Kidney glomerular epithelial cell (primary cell): ENCODE data around the gene DEFB125.
"Not testable (repeated sequence)": the region's sequence is repeated elsewhere in the genome, so short reads cannot be mapped to it uniquely, and the experiment has no call there.

Experiments
- DNase-seq: peaks from one replicate; lab custom pipeline; 2025; lab: John Stamatoyannopoulos, UW

DEFB125 gene, protein sequence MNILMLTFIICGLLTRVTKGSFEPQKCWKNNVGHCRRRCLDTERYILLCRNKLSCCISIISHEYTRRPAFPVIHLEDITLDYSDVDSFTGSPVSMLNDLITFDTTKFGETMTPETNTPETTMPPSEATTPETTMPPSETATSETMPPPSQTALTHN

DNA sequence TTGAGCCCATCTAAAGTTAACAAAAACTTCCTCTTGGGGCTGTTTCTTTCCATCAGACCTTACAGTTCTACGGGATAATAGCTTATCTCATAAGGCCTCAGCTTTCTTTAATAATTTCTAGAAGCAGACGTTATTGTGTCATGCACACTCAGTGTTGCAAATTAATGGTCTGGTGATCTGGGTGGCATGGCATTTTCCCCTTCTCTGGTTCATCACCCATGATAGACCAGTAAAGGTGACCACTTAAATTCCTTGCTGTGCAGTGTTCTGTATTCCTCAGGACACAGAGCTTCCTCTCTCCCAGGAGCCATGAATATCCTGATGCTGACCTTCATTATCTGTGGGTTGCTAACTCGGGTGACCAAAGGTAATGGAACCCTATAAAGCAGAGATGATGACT lies at the start of gene DEFB125:
DEFB125 (plus strand) TSS at position 272 of the 400 bp plus-strand sequence; CDS start at position 310, 38 bp downstream.
- DNase-seq, result no peak

DNA sequence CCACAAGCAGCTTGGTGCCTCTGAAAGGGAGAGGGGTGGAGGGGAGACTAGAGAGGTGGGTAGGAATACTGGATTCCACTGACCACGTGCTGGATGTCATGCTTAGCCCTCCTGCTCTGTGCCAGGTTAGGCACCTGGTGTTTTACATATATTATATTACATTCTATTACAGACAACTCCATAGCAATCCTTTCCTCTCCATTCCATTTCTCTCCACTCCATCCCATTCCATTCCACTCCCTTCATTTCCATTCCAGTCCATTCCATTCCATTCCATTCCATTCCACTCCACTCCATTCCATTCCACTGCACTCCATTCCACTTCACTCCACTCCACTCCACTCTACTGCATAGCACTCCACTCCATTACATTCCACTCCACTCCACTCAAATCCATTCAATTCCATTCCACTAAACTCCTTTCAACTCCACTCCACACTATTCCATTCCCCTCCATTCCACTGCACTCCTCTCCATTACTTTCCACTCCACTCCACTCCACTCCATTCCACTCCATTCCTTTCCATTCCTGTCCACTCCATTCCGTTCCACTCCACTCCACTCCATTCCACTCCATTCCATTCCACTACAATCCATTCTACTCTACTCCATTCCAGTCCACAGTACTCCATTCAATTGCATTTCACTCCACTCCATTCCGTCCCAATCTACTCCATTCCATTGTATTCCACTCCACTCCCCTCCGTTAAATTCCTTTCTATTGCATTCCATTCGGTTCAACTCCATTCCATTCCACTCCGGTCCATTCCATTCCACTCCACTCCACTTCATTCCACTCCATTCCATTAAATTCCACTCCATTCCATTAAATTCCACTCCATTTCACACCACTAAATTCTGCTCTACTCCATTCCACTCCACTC lies 27.2 kb upstream of the DEFB125 start:
- DNase-seq, result no peak

DNA sequence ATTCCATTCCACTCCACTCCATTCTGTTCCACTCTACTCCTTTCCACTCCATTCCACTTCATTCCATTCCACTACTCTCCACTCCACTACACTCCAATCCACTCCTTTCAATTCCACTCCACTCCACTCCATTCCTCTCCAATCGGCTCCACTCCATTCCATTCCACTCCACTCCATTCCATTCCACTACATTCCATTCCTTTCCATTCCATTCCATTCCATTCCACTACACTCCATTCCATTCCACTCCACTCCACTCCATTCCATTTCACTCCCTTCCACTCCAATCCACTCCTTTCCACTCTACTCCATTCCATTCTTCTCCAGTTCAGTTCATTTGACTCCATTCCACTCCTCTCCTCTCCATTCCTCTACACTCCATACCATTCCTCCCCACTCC lies 26.2 kb upstream of the DEFB125 start:
- DNase-seq, result no peak

DNA sequence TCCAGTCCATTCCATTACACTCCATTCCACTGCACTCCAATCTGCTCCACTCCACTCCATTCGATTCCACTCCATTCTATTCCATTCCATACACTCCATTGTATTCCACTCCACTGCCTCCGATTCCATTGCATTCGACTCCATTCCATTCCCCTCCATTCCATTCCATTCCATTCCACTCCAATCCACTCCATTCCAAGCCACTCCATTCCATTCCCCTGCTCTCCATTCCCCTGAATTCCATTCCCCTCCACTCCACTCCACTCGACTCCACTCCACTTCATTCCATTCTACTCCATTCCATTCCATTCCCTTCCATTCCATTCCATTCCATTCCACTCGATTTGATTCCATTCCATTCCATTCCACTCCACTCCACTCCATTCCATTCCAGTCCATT lies 25.7 kb upstream of the DEFB125 start:
- no peak for DNase-seq

DNA sequence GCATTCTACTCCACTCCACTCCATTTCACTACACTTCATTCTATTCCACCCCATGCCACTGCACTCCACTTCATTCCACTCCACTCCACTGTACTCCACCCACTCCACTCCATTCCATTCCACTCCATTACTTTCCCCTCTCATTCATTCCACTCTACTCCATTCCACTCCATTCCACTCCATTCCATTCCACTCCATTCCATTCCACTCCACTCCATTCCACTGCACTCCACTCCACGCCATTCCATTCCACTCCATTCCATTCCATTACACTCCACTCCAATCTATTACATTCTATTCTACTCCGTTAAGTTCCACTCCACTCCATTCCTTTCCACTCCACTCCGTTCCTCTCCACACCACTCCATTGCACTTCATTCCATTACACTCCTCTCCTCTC lies 25.0 kb upstream of the DEFB125 start:
- DNase-seq, result no peak

DNA sequence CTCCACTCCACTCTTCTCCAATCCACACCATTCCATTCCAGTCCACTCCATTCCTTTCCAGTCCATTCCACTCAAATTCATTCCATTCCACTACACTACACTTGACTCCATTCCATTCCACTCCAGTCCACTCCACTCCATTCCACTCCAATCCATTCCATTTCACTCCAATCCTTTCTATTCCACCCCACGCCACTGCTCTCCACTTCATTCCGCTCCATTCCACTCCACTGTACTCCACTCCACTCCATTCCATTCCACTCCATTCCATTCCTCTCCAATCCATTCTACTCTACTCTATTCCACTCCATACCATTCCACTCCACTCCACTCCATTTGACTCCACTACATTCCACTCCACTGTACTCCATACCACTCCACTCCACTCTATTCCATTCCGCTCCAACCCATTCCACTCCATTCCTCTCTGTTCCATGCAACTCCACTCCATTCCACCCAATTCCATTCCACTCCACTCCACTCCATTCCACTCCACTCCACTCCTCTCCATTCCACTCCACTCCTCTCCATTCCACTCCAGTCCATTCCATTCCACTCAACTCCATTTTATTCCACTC lies 23.4 kb upstream of the DEFB125 start:
- DNase-seq, result no peak

DNA sequence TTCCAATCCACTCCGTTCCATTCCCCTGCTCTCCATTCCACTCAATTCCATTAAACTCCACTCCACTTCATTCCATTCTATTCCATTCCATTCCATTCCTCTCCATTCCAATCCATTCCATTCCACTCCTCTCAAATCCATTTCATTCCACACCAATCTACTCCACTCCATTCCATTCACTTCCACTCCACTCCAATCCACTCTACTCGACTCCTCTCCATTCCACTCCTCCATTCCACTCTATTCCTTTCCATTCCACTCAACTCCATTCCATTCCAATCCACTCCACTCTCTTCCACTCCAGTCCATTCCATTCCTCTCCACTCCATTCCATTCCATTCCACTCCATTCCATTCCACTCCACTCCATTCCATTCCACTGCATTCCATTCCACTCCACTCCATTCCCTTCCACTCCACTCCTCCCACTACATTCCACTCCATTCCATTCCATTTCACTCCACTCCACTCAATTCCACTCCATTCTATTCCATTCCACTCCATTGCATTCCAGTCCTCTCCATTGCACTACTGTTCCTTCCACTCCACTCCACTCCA lies 22.6 kb upstream of the DEFB125 start:
- no peak for DNase-seq

DNA sequence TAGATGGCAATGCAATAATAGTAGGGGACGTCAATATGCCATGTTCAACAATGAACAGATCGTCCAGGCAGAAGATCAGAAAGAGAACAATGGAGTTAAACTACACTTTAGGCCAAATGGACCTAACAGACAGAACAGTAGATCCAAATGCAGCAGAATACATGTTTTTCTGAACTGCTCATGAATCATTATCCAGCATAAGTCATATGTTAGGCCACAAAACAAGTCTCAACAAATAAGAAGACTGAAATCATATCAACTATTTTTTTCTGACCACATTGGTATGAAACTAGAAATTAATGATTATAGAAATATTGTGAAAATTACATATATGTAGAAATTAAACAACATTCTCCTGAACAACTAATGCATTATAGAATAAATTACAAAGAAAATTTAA lies 10.2 kb upstream of the DEFB125 start:
- DNase-seq, result no peak

DNA sequence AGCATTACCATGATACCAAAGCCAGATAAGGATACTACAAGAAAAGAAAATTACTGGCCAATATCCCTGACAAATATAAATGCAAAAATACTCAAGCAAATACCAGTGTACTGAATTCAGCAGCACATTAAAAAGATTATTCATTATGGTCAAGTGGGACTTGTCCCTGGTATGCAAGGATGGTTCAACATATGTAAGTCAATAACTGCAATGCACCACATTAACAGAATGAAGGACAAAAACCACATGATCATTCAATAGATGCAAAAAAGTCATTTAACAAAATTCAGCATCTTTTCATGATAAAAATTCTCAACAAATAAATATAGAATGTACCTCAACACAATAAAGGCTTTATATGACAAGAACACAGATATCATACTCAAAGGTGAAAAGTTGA lies 9.1 kb upstream of the DEFB125 start:
- no peak for DNase-seq

DNA sequence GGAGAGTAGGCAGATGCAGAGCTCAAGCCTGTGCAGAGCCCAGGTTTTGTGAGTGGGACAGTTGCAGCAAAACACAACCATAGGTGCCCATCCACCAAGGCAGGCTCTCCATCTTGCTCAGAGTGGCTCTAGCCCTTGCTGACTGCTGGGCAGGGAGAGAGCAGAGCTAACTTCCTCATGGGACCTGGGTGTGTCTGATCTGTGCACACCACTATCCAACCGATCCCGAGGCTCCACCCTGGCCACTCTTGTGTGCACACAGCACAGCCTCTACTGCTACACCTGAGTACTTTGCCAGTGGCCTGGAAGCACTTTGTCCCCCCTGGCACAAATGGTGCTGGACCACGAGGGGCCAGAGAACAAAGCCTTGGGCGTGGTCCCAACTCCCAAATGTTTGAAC lies 7.9 kb upstream of the DEFB125 start:
- no peak for DNase-seq

DNA sequence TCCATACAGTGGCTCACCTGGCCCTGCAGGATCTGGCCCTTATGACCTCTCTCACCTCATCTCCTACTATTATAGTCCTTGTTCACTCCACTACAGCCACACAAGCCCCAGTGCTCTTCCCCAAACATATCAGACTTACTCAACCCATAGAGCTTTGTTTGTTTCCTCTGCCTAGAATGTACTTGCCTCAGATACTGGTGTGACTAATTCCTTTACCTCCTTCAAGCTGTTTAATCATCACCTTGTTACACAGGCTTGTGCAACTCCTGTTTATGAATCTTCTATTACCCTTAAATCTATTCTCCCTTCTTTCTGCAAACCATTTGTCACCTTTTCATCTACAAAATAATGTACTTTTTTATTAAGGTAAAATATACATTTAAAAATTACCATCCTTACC lies 3.2 kb downstream of the DEFB125 start:
- peak; percentile 72 for DNase-seq

DNA sequence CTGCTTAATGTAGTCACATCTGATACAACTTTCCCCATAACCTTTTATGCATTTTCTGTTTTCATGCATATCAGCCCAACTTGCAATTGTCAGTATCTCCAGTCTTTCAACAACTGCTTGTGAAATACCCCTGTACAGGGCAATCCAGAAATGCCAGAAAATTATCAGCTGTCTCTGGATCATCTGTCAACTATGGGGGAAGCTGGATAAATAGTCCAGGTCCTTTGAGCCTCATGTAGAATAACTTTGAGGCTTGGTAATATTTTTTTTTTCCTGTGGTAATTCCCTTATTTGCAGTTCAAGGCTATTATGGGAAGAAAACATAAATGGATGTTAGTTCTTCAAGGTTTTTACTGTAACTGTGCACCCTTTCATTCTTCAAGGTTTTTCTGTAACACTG lies 6.2 kb downstream of the DEFB125 start:
- no peak for DNase-seq

DNA sequence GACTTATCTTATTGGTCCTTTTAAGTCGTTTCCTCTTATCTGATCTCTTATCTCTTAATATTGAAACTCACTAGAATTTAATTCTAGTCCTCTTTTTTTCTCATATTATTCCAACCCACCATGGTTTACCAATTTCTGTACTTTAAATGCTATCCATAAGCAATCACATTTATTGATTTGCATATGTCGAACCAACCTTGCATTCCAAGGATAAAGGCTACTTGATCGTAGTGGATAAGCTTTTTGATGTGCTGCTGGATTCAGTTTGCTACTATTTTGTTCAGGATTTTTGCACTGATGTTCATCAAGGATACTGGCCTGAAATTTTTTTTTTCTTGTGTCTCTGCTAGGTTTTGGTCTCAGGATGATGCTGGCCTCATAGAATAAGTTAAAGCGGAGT lies 7.7 kb downstream of the DEFB125 start:
- DNase-seq, result no peak

DNA sequence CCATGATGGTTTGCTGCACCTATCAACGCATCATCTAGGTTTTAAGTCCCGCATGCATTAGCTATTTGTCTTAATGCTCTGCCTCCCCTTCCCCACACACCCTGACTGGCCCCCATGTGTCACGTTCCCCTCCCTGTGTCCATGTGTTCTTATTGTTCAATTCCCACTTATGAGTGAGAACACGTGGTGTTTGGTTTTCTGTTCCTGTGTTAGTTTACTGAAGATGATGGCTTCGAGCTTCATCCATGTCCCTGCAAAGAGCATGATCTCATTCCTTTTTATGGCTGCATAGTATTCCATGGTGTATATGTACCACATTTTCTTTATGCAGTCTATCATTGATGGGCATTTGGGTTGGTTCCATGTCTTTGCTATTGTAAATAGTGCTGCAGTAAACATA lies 10.2 kb downstream of the DEFB125 start:
- DNase-seq, result not testable (repeated sequence)

DNA sequence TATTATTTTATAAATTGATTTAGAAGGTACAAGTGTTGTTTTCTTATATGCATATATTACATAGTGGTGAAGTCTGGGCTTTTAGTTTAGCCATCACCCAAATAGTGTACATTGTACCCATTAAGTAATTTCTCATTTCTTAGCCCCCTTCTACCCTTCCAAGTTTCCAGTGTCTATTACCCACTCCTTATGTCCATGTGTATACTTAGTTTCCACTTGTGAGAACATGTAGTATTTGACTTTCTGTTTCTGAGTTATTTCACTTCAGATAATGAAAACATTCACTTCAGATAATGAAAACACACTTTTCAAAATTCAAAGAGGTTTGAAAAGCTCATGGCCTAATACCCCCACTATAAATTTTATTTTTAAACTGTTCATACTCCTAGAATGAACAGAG lies 14.5 kb downstream of the DEFB125 start:
- DNase-seq, result no peak

DNA sequence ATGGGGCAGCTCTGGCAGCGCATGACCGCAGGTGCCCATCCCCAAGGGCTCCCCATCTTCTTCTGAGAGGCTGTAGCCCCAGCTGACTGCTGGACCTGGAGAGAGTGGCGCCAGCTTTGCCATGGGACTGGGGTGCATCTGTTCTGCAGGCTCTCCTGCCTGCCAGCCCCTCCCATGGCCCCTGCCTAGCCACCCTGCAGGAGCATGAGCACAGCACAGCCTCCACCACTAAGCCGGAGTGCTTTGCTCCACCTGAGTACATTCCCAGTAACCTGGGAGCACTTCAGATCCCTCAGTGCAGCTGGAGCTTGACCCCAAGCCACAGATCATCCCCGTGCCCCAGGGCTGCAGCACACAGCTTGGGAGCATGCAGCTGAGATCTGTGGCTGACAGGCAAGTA lies 16.0 kb downstream of the DEFB125 start:
- DNase-seq, result no peak

DNA sequence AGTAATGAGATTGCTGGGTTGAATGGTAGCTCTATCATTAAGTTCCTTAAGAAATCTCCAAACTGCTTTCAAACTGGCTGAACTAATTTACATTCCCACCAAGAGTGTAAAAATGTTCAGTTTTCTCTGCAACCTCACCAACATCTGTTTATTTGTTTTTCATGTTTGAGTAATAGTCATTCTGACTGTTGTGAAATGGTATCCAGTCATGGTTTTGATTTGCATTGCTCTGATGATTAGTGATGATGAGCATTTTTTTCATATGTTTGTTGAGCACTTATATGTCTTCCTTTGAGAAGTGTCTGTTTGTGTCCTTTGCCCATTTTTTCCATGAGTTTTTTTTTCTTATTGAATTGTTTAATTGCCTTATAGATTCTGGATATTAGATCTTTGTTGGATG lies 24.9 kb downstream of the DEFB125 start:
- no peak for DNase-seq

DNA sequence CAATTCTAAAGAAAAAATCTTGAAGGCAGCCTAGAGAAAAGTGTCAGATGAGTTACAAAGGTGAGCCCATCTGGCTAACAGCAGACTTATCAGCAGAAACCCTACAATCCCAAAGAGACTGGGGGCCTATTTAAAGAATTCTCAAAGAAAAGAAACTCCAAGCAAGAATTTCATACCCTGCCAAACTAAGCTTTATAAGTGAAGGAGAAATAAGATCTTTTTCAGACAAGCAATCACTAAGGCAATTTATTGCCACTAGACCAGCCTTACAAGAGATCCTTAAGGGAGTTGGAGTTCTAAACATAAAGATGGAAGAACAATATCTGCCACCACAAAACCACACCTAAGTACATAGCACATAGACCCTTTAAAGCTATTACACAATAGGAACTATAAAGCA lies 30.0 kb downstream of the DEFB125 start:
- no peak for DNase-seq

DNA sequence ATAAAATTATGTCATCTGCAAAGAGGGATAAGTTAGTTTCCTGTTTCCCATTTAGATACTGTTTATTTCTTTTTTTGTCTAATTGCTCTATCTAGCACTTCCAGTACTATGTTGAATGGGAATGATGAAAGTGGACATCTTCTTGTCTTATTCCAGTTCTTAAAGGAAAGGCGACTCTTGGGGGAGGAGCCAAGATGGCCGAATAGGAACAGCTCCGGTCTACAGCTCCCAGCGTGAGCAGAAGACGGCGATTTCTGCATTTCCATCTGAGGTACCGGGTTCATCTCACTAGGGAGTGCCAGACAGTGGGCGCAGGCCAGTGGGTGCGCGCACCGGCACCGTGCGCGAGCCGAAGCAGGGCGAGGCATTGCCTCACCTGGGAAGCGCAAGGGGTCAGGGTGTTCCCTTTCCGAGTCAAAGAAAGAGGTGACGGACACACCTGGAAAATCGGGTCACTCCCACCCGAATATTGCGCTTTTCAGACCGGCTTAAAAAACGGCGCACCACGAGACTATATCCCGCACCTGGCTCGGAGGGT lies 42.4 kb downstream of the DEFB125 start:
- DNase-seq, result not testable (repeated sequence)

DNA sequence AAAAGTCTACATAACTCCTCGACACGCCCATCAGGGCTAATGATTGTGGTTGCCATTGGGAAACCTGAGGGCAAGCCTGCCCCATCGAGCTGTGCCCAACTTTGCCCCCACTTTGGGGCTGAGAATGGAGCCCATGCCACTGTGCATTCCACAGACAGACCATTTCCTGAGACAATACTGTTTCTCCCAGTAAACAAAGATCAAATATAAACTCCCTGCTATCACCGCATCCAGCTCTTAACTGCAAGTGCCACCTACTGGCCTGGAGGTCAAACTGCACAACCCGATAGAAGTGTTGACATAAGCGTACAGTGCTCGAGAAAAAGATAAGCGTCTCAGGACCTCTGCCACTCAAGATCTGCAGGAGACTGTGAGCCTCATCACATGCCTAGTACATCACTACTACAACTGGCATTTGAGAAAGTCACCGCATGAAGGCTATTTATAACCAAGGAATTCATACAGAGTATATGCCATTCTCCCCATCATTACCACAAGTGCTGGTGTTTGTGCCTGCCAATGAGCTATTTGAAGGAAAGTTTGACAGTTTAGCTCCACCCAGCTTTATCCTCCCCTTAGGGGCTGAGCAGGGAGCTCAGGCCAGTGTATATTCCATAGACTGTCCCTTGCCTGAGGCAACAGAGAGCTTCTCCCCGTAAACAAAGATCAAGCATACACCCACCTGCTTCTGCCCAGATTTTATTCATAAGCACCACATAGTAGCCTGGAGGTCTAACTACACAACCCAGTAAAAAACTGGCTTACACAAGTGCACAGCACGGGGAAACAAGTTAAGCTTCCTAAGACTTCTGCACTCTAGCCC lies 50.4 kb downstream of the DEFB125 start:
- no peak for DNase-seq

DNA sequence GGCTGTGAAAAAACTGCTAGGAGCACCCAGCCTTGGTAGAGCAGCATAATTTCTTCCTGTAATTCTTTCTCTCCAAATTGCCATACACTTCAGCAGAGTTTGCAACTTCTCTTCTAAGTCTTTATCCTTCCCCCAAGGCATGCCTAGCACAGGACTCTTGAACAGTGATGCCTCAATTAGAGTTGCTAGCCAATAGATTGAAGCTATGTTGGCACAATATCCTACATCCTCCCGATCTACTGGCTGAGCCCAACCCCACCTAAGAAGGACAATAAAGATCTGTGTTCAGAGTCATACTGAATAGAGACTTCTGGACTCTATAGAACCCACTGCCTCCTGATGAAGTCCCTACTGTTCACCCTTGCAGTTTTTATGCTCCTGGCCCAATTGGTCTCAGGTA lies 54.8 kb downstream of the DEFB125 start, which contains the start of gene DEFB126:
DEFB126 (plus strand) TSS at position 301 of the 400 bp plus-strand sequence; CDS start at position 340, 39 bp downstream.
- DNase-seq, result no peak

DNA sequence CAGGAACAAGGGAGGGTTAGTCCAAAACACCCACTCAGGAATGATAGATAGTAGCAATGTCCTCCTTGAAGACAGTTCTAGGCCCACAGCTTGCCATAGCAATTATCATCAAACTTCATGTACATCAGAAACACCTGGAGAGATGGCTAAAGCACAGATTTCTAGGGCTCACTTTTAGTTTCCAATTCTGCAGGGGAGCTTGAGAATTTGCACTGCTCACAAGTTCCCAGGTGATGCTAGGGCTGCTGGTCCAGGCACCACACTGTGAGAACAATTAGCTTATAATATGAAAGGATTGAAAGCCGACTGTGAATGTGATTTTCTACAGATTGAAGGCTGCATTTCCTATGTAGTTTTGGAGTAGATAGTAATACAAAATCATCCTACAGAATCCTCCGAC lies 58.4 kb downstream of the DEFB125 start:
- DNase-seq, result no peak
